Activated naive CD4-positive, alpha-beta T cell treated with anti-CD3 and anti-CD28 coated beads, Interleukin-2, amount 10 ng/mL, durations not matched to agents 5 hours and 36 hours (primary cell): ENCODE results near the gene MUCL3. TPM values are rescaled to one million over a fixed set of nuclear protein-coding genes. Genes with fewer than 3 reads are reported as not detected.

Experiments
- total RNA-seq, 2 experiments: library from RNA; stranded (reverse); gene quantifications; one replicate each; pipeline ENCODE4 v1.2.3, GENCODE V29; 2021

The MUCL3 gene, protein sequence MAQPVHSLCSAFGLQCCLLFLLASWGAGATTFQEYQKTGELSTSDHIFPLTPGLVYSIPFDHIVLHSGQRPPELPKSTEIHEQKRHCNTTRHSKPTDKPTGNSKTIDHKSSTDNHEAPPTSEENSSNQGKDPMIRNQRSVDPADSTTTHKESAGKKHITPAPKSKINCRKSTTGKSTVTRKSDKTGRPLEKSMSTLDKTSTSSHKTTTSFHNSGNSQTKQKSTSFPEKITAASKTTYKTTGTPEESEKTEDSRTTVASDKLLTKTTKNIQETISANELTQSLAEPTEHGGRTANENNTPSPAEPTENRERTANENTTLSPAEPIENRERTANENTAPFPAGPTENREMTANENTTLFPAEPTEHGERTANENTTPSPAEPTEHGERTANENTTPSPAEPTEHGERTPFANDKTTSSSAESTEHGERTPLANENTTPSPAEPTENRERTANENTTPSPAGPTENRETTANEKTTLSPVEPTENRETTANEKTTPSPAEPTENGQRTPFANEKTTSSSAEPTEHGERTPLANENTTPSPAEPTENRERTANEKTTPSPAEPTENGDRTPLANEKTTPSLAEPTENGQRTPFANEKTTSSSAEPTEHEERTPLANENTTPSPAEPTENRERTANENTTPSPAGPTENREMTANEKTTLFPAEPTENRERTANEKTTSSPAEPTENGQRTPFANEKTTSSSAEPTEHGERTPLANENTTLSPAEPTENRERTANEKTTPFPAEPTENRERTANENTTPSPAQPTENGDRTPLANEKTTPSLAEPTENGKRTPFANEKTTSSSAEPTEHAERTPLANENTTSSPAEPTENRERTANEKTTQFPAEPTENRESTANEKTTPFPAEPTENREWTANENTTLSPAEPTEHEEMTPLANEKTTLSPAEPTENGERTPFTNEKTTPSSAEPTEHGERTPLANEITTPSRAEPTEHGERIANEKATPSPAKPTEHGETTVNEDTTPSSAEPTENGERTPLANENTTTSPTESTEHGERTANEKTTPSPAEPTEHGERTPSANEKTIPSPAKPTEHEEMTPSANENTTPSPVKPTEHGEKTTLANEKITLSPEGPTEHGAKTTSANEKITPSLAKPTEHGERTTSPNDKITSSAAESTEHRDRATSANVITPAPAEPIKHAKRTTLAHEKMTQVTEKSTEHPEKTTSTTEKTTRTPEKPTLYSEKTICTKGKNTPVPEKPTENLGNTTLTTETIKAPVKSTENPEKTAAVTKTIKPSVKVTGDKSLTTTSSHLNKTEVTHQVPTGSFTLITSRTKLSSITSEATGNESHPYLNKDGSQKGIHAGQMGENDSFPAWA (N-terminal part only)
- not detected for total RNA-seq

DNA sequence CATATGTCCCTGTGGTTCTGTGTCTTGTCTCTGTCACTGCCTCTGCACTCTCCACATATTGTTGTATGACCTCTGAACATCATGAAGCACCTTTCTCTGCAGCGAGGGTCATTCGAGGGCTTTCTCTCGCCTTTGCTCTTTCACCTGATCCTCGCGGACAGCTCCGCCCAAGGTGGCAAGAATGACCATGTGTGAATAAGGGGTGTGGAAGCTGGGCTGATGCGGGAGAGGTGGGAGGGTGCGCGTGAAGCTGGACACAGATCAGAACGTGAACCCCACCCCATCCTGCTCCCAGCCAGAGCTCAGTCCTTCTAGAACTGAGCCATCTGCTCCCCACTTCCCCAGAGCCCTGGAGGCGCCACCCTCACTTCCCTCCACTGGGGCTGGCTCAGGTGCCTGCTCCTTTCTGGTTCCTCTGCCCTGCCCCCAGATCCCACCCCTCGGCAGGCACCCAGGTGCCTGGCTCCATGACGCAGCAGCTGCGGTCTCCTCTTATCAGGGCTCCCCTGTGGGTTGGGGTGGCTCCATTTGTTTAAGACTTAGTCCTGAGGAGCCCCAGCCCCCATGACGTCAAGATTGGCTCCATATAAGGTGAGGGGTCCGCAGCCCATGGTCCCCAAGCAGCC, at the start of gene MUCL3:
TSS of gene MUCL3 (plus strand) at position 613 of the 626 bp plus-strand sequence. CDS start 27 bp downstream, outside the sequence.

DNA sequence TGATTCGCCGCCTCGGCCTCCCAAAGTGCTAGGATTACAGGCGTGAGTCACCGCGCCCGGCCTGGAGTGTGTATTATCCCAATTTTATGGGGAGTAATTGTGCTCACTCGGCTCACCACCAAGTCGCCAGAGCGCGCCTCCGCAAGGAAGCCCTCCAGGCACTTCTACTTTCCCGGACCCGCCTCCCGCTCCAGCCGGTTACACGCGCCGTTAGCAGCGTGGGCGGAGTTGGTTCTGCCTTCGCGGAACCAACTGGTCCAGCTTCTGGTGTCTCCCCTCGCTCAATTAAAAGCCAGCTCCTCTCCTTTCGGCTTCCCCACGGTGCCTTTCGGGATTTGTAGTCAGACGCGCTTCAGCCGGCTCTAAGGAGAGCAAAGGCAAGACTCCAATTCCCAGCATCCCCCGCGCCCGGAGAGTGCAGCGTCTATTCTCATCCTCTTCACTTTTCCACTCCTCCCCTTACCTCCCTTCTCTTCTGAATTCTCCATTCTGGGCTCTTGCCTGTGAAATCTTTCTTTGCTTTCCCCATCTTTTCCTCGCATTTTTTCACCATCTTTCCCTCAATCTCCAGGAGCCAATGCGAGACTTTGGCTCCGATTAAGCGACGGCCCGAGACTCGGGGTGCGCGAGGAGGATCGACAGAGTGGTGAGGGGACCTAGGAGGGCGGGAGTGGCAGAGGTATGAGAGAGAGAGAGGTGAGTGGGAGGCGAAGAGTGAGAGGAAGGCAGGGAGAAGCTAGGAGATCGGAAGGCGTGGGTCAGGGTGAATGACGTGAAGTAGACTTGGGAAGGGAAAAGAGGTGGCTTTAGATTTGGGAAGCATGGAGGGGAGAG, 32.8 kb upstream of the MUCL3 start, which contains the start of gene GTF2H4:
TSS of gene GTF2H4 (plus strand) at position 450 of the 834 bp plus-strand sequence.

DNA sequence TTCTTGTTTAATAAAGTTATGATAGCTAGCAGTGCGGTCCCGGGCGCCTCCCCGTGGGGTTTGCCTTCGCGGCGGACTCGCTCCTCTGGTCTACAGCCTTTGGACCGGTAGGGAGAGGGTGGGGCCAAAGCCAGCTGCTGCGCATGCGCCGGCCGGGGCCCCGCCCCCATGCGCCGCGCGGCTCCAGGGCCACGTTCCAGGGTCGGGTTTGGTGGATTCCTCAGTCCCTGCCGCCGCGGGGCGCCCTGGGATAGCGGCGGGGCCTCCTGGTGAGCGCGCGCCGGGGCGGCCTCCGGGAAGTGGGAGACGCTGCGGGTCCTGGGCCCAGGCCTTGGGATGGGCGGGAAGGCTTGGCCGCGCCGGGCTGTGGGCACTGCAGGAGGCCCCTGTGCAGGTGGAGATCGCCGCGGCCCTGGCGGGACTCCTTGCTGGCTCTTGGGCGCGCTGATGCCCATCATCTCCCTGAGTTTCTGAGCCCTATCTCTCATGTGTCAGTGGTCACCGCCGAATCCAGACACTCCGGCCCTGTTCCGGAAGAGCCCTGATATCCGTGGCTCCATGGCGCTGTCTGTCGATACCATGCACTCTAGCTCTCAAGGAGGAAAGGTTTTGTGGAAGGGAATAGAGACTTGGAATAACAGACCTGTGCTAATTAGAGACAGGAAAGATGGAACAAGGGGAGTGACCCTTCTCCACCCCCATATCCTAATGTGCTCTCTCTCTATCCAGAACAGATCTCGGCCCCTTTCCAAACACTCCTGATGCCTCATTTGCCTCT, 26.5 kb upstream of the MUCL3 start, which contains the start of gene VARS2:
TSS of gene VARS2 (plus strand) at position 163 of the 778 bp plus-strand sequence. CDS start at position 762, 599 bp downstream.

DNA sequence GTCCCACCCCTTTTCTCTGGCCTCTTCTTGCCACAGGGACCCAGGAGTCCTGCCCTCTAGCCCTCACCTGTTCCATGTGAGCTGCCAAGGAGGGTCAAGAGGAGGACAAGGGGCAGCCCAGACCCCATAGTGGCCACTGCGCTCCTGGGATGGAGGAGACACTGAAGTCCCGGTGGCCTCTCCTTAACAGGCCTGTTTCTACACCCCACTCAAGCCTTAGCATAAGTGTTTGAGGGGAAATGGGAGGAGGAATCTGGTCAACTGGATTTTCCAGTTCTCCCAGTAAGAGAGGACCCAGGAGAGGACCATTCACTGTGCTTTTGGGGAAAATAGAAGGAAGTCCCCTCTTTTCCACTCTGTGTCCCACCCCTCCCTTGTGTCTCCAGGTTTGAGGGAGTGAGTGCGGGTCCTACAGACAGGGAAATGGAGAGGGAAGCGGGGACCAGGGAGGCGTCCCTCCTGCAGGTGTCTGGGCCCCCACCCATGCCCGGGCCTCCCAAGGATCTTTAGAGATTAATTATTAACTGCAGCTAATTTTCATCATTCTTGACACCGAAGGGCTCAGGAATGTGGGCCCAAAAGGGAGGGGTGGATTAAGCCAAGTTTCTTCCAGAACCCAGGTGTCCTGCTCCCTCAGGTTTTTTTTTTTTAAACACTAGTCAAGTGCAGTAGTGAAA, 8.7 kb upstream of the MUCL3 start, which contains the start of gene SFTA2:
TSS of gene SFTA2 (minus strand) at position 202 of the 677 bp plus-strand sequence. CDS start at position 128, 74 bp downstream.

DNA sequence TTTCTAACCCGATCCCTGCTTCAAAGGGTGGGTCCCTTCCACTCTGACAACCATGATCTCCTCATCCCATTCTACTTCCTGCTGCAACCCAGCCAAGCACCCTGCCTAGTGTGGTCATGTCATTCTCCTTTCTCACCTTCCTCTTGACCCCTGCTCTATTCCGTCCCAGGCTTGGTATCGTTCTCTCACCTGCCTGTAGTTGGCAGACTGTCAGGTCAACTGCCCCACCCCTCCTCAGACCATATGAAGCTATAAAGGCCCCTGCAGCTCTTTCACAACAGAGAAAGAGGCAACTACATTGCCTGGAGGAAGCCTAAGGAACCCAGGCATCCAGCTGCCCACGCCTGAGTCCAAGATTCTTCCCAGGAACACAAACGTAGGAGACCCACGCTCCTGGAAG, 42.7 kb downstream of the MUCL3 start, which contains the start of gene MUC21:
TSS of gene MUC21 (plus strand) at position 280 of the 400 bp plus-strand sequence. CDS start 241 bp downstream, outside the sequence.

Other genes with a start within 250 kb of the MUCL3 start
- gene NRM, start 250.0 kb upstream of the MUCL3 start, total RNA-seq, result 10 to 100 TPM; 40.5 to 44.6 TPM
- gene MDC1, start 223.7 kb upstream of the MUCL3 start, total RNA-seq, result 10 to 100 TPM; 55.0 to 57.5 TPM
- gene TUBB, start 220.6 kb upstream of the MUCL3 start, total RNA-seq, result 1,000 to 10,000 TPM; 1,002 to 1,008 TPM
- 100 to 1,000 TPM; 209 to 215 TPM for gene FLOT1, start 198.3 kb upstream of the MUCL3 start, total RNA-seq
- gene IER3, start 196.4 kb upstream of the MUCL3 start, total RNA-seq, result 10 to 100 TPM; 34.2 to 34.3 TPM
- 1 to 10 TPM; 7.0 to 9.3 TPM for gene DDR1, start 56.5 kb upstream of the MUCL3 start, total RNA-seq
- 10 to 100 TPM; 28.3 to 32.5 TPM for gene GTF2H4, start 32.8 kb upstream of the MUCL3 start, total RNA-seq
- 10 to 100 TPM; 32.9 to 33.4 TPM for gene VARS2, start 26.7 kb upstream of the MUCL3 start, total RNA-seq
- not detected for gene SFTA2, start 8.8 kb upstream of the MUCL3 start, total RNA-seq
- not detected for gene MUC21, start 42.7 kb downstream of the MUCL3 start, total RNA-seq
- gene MUC22, start 69.5 kb downstream of the MUCL3 start, total RNA-seq, result not detected
- not detected for gene C6orf15, start 171.6 kb downstream of the MUCL3 start, total RNA-seq
- gene PSORS1C1, start 173.8 kb downstream of the MUCL3 start, total RNA-seq, result not detected
- gene CDSN, start 179.5 kb downstream of the MUCL3 start, total RNA-seq, result not detected
- gene PSORS1C2, start 198.1 kb downstream of the MUCL3 start, total RNA-seq, result not detected
- 10 to 100 TPM; 29.1 to 34.4 TPM for gene CCHCR1, start 216.8 kb downstream of the MUCL3 start, total RNA-seq
- gene TCF19, start 217.6 kb downstream of the MUCL3 start, total RNA-seq, result 10 to 100 TPM; 70.6 to 73.5 TPM
- not detected for gene POU5F1, start 229.7 kb downstream of the MUCL3 start, total RNA-seq